H1 (cell line): ENCODE results near the gene CENPM. TPM values are rescaled to one million over a fixed set of nuclear protein-coding genes. Genes with fewer than 3 reads are reported as not detected.

Source experiments
- CTCF ChIA-PET: fragments of 300-600 bp; sonication (Branson Sonifier 250); formaldehyde crosslinking; loops from one replicate; lab custom pipeline; 2021; ENCODE audit not compliant: partially characterized antibody; lab: Charles Lee
- POLR2A ChIA-PET: fragments of 300-600 bp; sonication (Branson Sonifier 250); formaldehyde crosslinking; loops from one replicate; lab custom pipeline; 2021; ENCODE audit warnings: inconsistent platforms; ENCODE audit not compliant: partially characterized antibody; lab: Charles Lee
- DNase-seq, 2 experiments: peaks; one replicate each; pipeline versions ENCODE4 v3.0.0 to v3.0.0-alpha.2; 2010 to 2022; ENCODE audit warnings: low spot score in 2 of 2, low read depth in 1 of 2, mixed read lengths in 1 of 2
- FAIRE-seq: peaks from 2 replicates; lab custom pipeline; 2011; peaks lifted over from hg19 to GRCh38; lab: Jason Lieb, UNC
- H2AFZ ChIP-seq: 2 replicates; pipeline ENCODE4 v1.8.1; 2012; ENCODE audit warnings: low read length, inconsistent platforms
- H2AK5ac ChIP-seq: 2 replicates; pipeline ENCODE4 v1.6.1; 2013; ENCODE audit warnings: low read depth, low read length
- H2BK120ac ChIP-seq: replicated peaks from 2 replicates; pipeline ENCODE3; 2013; ENCODE audit warnings: low read depth, low read length, inconsistent platforms
- H2BK12ac ChIP-seq: 2 replicates; pipeline ENCODE4 v1.6.1; 2013; ENCODE audit warnings: low read depth, low read length
- H2BK15ac ChIP-seq: 2 replicates; pipeline ENCODE4 v1.6.1; 2013; ENCODE audit warnings: low read length
- H2BK20ac ChIP-seq: 2 replicates; pipeline ENCODE4 v1.6.1; 2013; ENCODE audit warnings: low read length
- H2BK5ac ChIP-seq: 2 replicates; pipeline ENCODE4 v1.6.1; 2013; ENCODE audit warnings: low read depth, low read length
- H3K14ac ChIP-seq: 2 replicates; pipeline ENCODE4 v1.6.1; 2013; ENCODE audit warnings: inconsistent platforms; ENCODE audit not compliant: insufficient read length
- H3K18ac ChIP-seq: 2 replicates; pipeline ENCODE4 v1.6.1; 2013; ENCODE audit warnings: low read length; ENCODE audit errors: extremely low read depth
- H3K23ac ChIP-seq: 2 replicates; pipeline ENCODE4 v1.6.1; 2013; ENCODE audit warnings: inconsistent platforms; ENCODE audit not compliant: insufficient read length
- H3K23me2 ChIP-seq: 2 replicates; pipeline ENCODE4 v1.6.1; 2013; ENCODE audit warnings: low read depth, low read length
- H3K27ac ChIP-seq: 2 replicates; pipeline ENCODE4 v1.6.1; 2011; ENCODE audit warnings: low read depth, low read length, inconsistent platforms
- H3K27me3 ChIP-seq, 4 experiments: replicated peaks in 1 of 4; 1 replicate in 1 of 4; 2 replicates in 3 of 4; pipeline versions ENCODE4 v1.6.1 to v1.8.1; 2011 to 2013; ENCODE audit warnings: low read length in 3 of 4, mild to moderate bottlenecking in 3 of 4, inconsistent platforms in 2 of 4, mixed read lengths in 2 of 4, moderate library complexity in 1 of 4; ENCODE audit not compliant: control insufficient read depth in 3 of 4, insufficient read depth in 3 of 4; ENCODE audit errors: extremely low read depth in 1 of 4
- H3K36me3 ChIP-seq, 4 experiments: 2 replicates each; pipeline versions ENCODE4 v1.6.1 to v1.8.1; 2011 to 2013; ENCODE audit warnings: mild to moderate bottlenecking in 4 of 4, low read length in 3 of 4, moderate library complexity in 2 of 4, control low read depth in 1 of 4, inconsistent platforms in 1 of 4; ENCODE audit not compliant: insufficient read depth in 4 of 4, control insufficient read depth in 2 of 4
- H3K4ac ChIP-seq: replicated peaks from 2 replicates; pipeline ENCODE3; 2013; ENCODE audit warnings: low read length, low read depth, mixed read lengths, inconsistent platforms; ENCODE audit not compliant: insufficient read length
- H3K4me1 ChIP-seq, 4 experiments: replicated peaks in 1 of 4; 1 replicate in 1 of 4; 2 replicates in 3 of 4; pipeline versions ENCODE4 v1.6.1 to v1.8.1; 2011 to 2013; ENCODE audit warnings: low read length in 3 of 4, inconsistent platforms in 2 of 4, mixed read lengths in 1 of 4; ENCODE audit not compliant: insufficient read depth in 4 of 4, control insufficient read depth in 3 of 4
- H3K4me2 ChIP-seq, 2 experiments: 2 replicates each; pipeline versions ENCODE4 v1.6.1 to v1.8.1; 2011 to 2013; ENCODE audit warnings: low read depth in 2 of 2, low read length in 2 of 2, control low read depth in 1 of 2, inconsistent platforms in 1 of 2, mild to moderate bottlenecking in 1 of 2; ENCODE audit not compliant: insufficient read depth in 1 of 2
- H3K4me3 ChIP-seq, 4 experiments: fragments of 200-600, 300-600 bp in 1 of 4; sonication (generic), shearing (Covaris generic), sonication (Bioruptor Twin) in 1 of 4; 2 replicates each; pipeline versions ENCODE4 v1.5.1 to v1.8.1; 2011 to 2016; ENCODE audit warnings: low read length in 4 of 4, low read depth in 3 of 4, control low read depth in 2 of 4, inconsistent platforms in 2 of 4, mild to moderate bottlenecking in 2 of 4, mixed read lengths in 1 of 4, moderate library complexity in 1 of 4; ENCODE audit not compliant: insufficient read depth in 2 of 4; ENCODE audit errors: extremely low read depth in 1 of 4
- H3K56ac ChIP-seq: replicated peaks from 2 replicates; pipeline ENCODE3; 2013; ENCODE audit warnings: low read depth, mild to moderate bottlenecking, mixed read lengths, low read length, inconsistent platforms; ENCODE audit not compliant: insufficient read length
- H3K79me1 ChIP-seq: 2 replicates; pipeline ENCODE4 v1.6.1; 2013; ENCODE audit warnings: low read depth, low read length, control low read depth
- H3K79me2 ChIP-seq, 2 experiments: 2 replicates each; pipeline versions ENCODE4 v1.6.1 to v1.8.1; 2012 to 2013; ENCODE audit warnings: low read length in 2 of 2, mild to moderate bottlenecking in 2 of 2, inconsistent platforms in 1 of 2; ENCODE audit not compliant: insufficient read depth in 2 of 2, control insufficient read depth in 1 of 2
- H3K9ac ChIP-seq, 4 experiments: replicated peaks in 1 of 4; 1 replicate in 1 of 4; 2 replicates in 3 of 4; pipeline versions ENCODE4 v1.6.1 to v1.8.1; 2011 to 2013; ENCODE audit warnings: low read depth in 3 of 4, low read length in 3 of 4, control low read depth in 2 of 4, mild to moderate bottlenecking in 2 of 4, moderate library complexity in 2 of 4, inconsistent platforms in 1 of 4; ENCODE audit errors: extremely low read depth in 1 of 4
- H3K9me3 ChIP-seq, 2 experiments: 2 replicates each; pipeline versions ENCODE4 v1.6.1 to v1.8.1; 2012 to 2013; ENCODE audit warnings: mild to moderate bottlenecking in 2 of 2, moderate library complexity in 2 of 2, control low read depth in 1 of 2, inconsistent platforms in 1 of 2, low read depth in 1 of 2, low read length in 1 of 2, mixed read lengths in 1 of 2; ENCODE audit not compliant: insufficient read depth in 2 of 2
- H4K20me1 ChIP-seq, 2 experiments: replicated peaks in 1 of 2; 2 replicates each; pipeline versions ENCODE3 to v1.8.1; 2011 to 2013; ENCODE audit warnings: inconsistent platforms in 2 of 2, low read length in 2 of 2, mild to moderate bottlenecking in 1 of 2; ENCODE audit not compliant: insufficient read depth in 2 of 2, control insufficient read depth in 1 of 2
- H4K5ac ChIP-seq: 2 replicates; pipeline ENCODE4 v1.6.1; 2013; ENCODE audit warnings: low read length, low read depth, mixed read lengths, inconsistent platforms; ENCODE audit not compliant: insufficient read length
- H4K8ac ChIP-seq: 2 replicates; pipeline ENCODE4 v1.8.0; 2013; ENCODE audit warnings: mild to moderate bottlenecking, moderate library complexity, low read length, inconsistent platforms; ENCODE audit not compliant: insufficient read depth; ENCODE audit errors: extremely low read depth
- H4K91ac ChIP-seq: replicated peaks from 2 replicates; pipeline ENCODE3; 2013; ENCODE audit warnings: low read length, mixed read lengths, inconsistent platforms; ENCODE audit not compliant: insufficient read length
- GABPA ChIP-seq: IDR thresholded peaks from 2 replicates; pipeline ENCODE4 v1.6.1; 2011; ENCODE audit warnings: mild to moderate bottlenecking, low read length, moderate library complexity, borderline replicate concordance; ENCODE audit not compliant: insufficient read depth
- JUND ChIP-seq: IDR thresholded peaks from 2 replicates; pipeline ENCODE4 v1.6.1; 2011; ENCODE audit warnings: mild to moderate bottlenecking, improper control_type of control experiment, low read length
- NANOG ChIP-seq: IDR thresholded peaks from 2 replicates; pipeline ENCODE4 v1.6.1; 2011; ENCODE audit warnings: low read length, low read depth, mild to moderate bottlenecking, inconsistent platforms; ENCODE audit not compliant: insufficient read depth, poor library complexity, severe bottlenecking
- RAD21 ChIP-seq, 2 experiments: IDR thresholded peaks in 1 of 2; conservative IDR thresholded peaks in 1 of 2; 2 replicates each; pipeline ENCODE4 v1.6.1; 2011; ENCODE audit warnings: low read depth in 2 of 2, low read length in 2 of 2, improper control_type of control experiment in 1 of 2, inconsistent platforms in 1 of 2, mild to moderate bottlenecking in 1 of 2, moderate library complexity in 1 of 2
- TBP ChIP-seq: IDR thresholded peaks from 2 replicates; pipeline ENCODE4 v1.6.1; 2011; ENCODE audit warnings: low read depth, low read length, improper control_type of control experiment
- TCF12 ChIP-seq: IDR thresholded peaks from 2 replicates; pipeline ENCODE4 v1.6.1; 2011; ENCODE audit warnings: low read depth, mild to moderate bottlenecking, low read length
- WGBS, 2 experiments: shearing (Covaris generic) in 1 of 2; methylation state at CpG; one replicate each; pipeline versions ENCODE4 v1.1.6 to v1.1.7; 2013 to 2015; ENCODE audit warnings: low lambda C conversion rate in 2 of 2, mixed read lengths in 2 of 2, inconsistent platforms in 1 of 2, low coverage in 1 of 2, missing lambda C conversion rate in 1 of 2; ENCODE audit not compliant: insufficient replicate concordance in 2 of 2, insufficient coverage in 1 of 2, insufficient read length in 1 of 2; ENCODE audit errors: extremely low coverage in 1 of 2, missing lambda C conversion rate in 1 of 2; 5-methylcytosine and 5-hydroxymethylcytosine counted together
- polyA plus RNA-seq, 7 experiments: library from polyadenylated mRNA; depleted of rRNA in 3 of 7; stranded (reverse) in 5 of 7; unstranded in 2 of 7; fragments of >200 nt in 5 of 7; fragments of 200-250 nt in 2 of 7; gene quantifications; 1 replicate in 5 of 7; 2 replicates in 1 of 7; 4 replicates in 1 of 7; pipeline versions ENCODE4 v1.2.1 to v1.2.3, GENCODE V29; 2011 to 2013; ENCODE audit warnings: missing spikeins in 2 of 7, mixed read lengths in 2 of 7
- total RNA-seq: library from RNA; stranded (reverse); fragmentation: NEBNext Ultra II Directional; extraction: Animal tissue kit (Norgen Biotek cat#: 25700); gene quantifications from 2 replicates; pipeline ENCODE4 v1.2.1, GENCODE V29; 2021
- TF ChIP-seq, protein P1 (sequence below), 3 experiments: IDR thresholded peaks; 1 replicate in 2 of 3; 2 replicates in 1 of 3; pipeline versions ENCODE4 v1.5.1 to v1.6.1; 2011; ENCODE audit warnings: low read length in 3 of 3, mild to moderate bottlenecking in 3 of 3, inconsistent platforms in 2 of 3, low read depth in 1 of 3, moderate library complexity in 1 of 3; ENCODE audit not compliant: insufficient read depth in 1 of 3; ENCODE audit errors: control extremely low read depth in 1 of 3

Gene CENPM
- total and polyA plus RNA-seq, 2 of the 8 experiments (the other 6 are each of a cell fraction or from before 2014, with no cell fraction given) = 32.0 to 80.4 TPM

DNA sequence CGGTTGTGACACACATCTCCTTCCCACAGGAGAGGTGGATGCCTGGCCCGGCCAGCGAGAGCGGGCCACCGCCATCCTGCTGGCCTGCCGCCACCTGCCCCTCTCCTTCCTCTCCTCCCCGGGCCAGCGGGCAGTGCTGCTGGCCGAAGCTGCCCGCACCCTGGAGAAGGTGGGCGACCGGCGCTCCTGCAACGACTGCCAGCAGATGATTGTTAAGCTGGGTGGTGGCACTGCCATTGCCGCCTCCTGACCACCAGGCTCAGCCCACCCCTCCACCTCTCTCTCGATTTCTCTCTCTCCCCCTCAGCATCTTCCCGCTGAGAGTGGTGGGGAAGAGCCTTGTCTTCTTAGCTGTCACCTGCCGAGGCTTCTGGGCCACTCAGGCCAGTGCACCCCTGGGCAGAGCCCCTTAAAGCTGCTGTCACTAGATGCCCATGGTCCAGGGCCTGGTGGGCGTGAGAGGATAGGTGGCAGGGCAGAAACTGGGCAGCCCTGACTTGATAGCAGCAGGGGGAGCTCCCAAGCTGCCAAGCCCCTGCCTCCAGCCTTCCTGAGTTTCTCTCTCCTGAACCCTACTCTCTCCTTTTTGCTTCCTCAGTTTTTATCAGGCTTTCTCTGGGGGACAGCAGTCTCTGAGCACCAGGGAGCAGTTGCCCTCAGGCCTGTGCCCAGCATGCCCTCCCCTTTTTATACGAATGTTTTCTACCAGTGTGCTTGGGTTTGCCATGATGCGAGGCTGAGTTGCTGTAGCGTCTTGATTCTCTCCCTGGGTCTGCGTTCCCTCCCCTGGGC is 41.3 kb downstream of the CENPM start:
- Histone ChIP-seq H3K36me3 (peaks cover 18 to 40% (median 30%) of the 10 kb centered on the region in 4 experiments), H3K4me2 (no peak overlapping the region), H2BK12ac (no peak overlapping the region), H3K4me3 (no peak overlapping the region), H3K4ac (no peak overlapping the region), H3K14ac (no peak overlapping the region), H3K79me2 (no peaks in the 10 kb centered on the region), H3K9me3 (no peaks in the 10 kb centered on the region), H3K9ac (no peak overlapping the region), H2BK5ac (no peak overlapping the region), H4K91ac (no peak overlapping the region)
- WGBS, 2 experiments = 92% methylated on average over 21 of the region's 23 CpGs; no CpG with 5 or more reads in 1 of the 2 experiments
- no peak for DNase-seq
- POLR2A ChIA-PET = interaction anchor here (0.7 to 1.9 kb wide), 5 partner anchors 11 to 238 kb away, joined by 3 to 6 read pairs (median 3); no protein-coding TSS in a partner anchor
- no peak for TF ChIP-seq TCF12
- no peak for TF ChIP-seq NANOG
- no peak for TF ChIP-seq GABPA
- TF ChIP-seq TBP = no peak
- TF ChIP-seq RAD21 (IDR thresholded peaks at IDR 0.05 in 1 of 2, conservative IDR thresholded peaks at IDR 0.05 in 1 of 2; ENCODE audit: low read depth in 2 of 2, low read length in 2 of 2) = 0 out of 4 replicates have a peak, but pooled peaks of 1 of the 2 experiments have one; percentile 13
- TF ChIP-seq, protein P1, sequence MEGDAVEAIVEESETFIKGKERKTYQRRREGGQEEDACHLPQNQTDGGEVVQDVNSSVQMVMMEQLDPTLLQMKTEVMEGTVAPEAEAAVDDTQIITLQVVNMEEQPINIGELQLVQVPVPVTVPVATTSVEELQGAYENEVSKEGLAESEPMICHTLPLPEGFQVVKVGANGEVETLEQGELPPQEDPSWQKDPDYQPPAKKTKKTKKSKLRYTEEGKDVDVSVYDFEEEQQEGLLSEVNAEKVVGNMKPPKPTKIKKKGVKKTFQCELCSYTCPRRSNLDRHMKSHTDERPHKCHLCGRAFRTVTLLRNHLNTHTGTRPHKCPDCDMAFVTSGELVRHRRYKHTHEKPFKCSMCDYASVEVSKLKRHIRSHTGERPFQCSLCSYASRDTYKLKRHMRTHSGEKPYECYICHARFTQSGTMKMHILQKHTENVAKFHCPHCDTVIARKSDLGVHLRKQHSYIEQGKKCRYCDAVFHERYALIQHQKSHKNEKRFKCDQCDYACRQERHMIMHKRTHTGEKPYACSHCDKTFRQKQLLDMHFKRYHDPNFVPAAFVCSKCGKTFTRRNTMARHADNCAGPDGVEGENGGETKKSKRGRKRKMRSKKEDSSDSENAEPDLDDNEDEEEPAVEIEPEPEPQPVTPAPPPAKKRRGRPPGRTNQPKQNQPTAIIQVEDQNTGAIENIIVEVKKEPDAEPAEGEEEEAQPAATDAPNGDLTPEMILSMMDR (IDR thresholded peaks at IDR 0.05; ENCODE audit: control extremely low read depth in 1 of 3, insufficient read depth in 1 of 3, low read depth in 1 of 3, low read length in 3 of 3) = 0 out of 4 replicates have a peak, but pooled peaks of 1 of the 3 experiments have one; percentile 5
- TF ChIP-seq JUND = no peak
- TF ChIP-seq, all 59 proteins: peak for 2
- Histone ChIP-seq H3K56ac (no peak overlapping the region), H3K27me3 (peaks cover 14 to 24% (median 20%) of the 10 kb centered on the region in 4 experiments), H4K20me1 (peaks cover 12 to 27% of the 10 kb centered on the region in 2 experiments), H3K79me1 (no peaks in the 10 kb centered on the region), H3K18ac (no peak overlapping the region), H2AK5ac (no peak overlapping the region), H4K8ac (no peak overlapping the region), H2BK120ac (no peak overlapping the region), H2BK20ac (no peak overlapping the region), H2AFZ (no peak overlapping the region), H4K5ac (no peak overlapping the region), H3K23ac (no peak overlapping the region), H3K4me1 (peaks cover 0 to 19% (median 6%) of the 10 kb centered on the region in 4 experiments; a peak in 4 of 7 replicates), H3K23me2 (peaks cover 2% of the 10 kb centered on the region; the same call in 1 of the 2 replicates), H2BK15ac (no peak overlapping the region), H3K27ac (no peak overlapping the region)
- CTCF ChIA-PET = interaction anchor here (0.6 to 5.2 kb wide), 8 partner anchors 11 to 269 kb away, joined by 3 to 32 read pairs (median 4); partner anchors contain the start of genes CENPM and TNFRSF13C
- no peak for FAIRE-seq
